Coronary artery (tissue), 2 donors: ENCODE results near the gene LANCL3.
"Not testable (repeated sequence)": the region's sequence is repeated elsewhere in the genome, so short reads cannot be mapped to it uniquely, and the experiment has no call there.

Experiments
- DNase-seq: peaks from one replicate; pipeline ENCODE4 v3.0.0-alpha.2; 2017; ENCODE audit warnings: low spot score
- H3K27ac ChIP-seq, 2 donors: fragments of 200-600 bp; sonication (generic); one replicate each; pipeline ENCODE4 v1.5.1; 2016 to 2019
- H3K4me3 ChIP-seq: fragments of 200-600 bp; sonication (generic); 2 replicates; pipeline ENCODE4 v1.5.1; 2016; ENCODE audit warnings: mild to moderate bottlenecking, moderate library complexity
- TF ChIP-seq, protein P1 (sequence below): fragments of 200-600 bp; sonication (generic); IDR thresholded peaks from one replicate; pipeline ENCODE4 v1.5.1; 2019; ENCODE audit warnings: antibody characterized with exemption

The LANCL3 gene

DNA sequence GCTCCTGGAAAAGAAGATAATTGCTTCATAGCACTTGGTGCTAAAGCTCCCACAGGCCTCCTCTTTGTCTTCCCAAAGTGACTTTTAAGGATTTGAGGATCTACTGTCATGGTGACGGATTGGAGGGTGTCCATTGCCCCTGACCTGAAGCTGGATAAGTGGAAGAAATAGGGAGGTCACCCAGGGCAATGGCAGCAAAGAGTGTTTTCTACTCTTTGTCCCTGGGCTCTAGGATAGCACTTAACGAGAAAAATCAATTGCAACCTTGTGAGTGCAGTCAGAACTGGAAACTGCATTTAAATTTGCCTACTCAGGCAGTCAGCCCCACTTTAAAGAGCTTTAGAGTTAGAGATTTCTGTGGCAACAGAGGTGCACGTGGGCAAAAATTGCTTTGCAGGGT is 70.4 kb downstream of the LANCL3 start:
- no peak for DNase-seq
- TF ChIP-seq, protein P1, sequence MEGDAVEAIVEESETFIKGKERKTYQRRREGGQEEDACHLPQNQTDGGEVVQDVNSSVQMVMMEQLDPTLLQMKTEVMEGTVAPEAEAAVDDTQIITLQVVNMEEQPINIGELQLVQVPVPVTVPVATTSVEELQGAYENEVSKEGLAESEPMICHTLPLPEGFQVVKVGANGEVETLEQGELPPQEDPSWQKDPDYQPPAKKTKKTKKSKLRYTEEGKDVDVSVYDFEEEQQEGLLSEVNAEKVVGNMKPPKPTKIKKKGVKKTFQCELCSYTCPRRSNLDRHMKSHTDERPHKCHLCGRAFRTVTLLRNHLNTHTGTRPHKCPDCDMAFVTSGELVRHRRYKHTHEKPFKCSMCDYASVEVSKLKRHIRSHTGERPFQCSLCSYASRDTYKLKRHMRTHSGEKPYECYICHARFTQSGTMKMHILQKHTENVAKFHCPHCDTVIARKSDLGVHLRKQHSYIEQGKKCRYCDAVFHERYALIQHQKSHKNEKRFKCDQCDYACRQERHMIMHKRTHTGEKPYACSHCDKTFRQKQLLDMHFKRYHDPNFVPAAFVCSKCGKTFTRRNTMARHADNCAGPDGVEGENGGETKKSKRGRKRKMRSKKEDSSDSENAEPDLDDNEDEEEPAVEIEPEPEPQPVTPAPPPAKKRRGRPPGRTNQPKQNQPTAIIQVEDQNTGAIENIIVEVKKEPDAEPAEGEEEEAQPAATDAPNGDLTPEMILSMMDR, result no peak
- Histone ChIP-seq H3K27ac (no peak overlapping the region), H3K4me3 (no peak overlapping the region)

DNA sequence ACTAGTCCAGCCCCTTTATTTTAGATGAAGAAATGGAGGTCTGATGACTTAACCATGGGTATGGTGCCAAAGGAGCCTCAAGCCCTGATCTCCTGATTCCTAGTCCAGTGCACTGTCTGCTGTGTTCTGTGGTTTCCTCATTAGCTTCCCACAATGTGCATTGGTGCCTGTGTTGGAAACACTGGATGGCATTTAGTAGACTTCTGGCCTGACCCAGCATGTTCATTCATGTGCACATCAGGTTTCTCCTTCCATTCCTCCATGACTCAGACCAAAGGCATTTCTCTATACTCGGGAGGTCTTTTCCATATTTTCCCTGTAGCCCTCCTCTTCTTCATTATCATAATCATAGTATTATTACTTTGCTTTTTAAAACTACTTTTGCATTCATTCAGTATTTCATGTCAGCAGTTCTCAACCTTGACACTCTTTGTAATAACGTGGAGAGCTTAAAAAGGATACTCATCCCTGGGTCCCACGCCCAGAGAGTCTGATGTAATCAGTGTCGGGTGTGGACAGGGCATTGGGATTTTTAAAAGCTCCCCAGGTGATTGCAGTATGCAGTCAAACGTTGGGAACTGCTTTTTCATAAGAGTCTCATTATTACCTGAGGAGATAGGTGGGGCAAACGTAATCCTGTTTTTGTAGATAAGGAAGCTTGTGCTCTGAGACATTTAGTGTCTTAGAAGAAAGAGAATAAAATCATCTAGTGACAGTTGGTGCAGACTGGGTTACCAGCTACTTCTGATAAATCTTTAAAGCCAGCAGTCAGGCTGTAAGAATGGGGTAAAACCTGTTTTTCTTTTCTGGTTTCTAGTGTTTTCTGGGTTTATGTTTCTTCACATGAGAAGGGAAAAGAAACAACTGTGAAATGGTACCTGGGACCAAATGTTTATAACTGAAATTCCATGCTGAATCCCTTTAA is 73.2 kb downstream of the LANCL3 start:
- DNase-seq, result no peak
- H3K27ac ChIP-seq, result no peak overlapping the region
- TF ChIP-seq, protein P1, result no peak
- H3K4me3 ChIP-seq, result no peak overlapping the region

DNA sequence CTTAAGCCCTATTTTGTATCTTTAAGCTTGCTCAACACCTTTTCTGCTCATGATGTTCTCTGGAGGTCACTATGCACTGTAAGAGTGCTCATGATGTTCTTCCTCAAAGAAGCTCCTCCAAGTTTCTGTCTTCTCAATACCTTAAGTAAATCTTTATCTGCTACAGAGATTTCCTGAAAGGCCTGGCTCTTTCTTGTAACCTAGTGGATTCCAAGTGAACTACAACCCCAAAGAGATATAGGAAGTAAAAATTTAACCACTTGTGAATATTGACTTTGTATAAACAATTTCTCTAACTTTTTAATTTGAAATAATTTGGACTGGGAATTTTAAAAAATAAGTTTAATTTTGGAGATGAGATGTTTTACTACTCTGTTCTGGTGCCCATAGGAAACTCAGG is 74.8 kb downstream of the LANCL3 start:
- TF ChIP-seq, protein P1, result no peak
- H3K4me3 ChIP-seq, result no peak overlapping the region
- no peak for DNase-seq
- H3K27ac ChIP-seq, result no peak overlapping the region

DNA sequence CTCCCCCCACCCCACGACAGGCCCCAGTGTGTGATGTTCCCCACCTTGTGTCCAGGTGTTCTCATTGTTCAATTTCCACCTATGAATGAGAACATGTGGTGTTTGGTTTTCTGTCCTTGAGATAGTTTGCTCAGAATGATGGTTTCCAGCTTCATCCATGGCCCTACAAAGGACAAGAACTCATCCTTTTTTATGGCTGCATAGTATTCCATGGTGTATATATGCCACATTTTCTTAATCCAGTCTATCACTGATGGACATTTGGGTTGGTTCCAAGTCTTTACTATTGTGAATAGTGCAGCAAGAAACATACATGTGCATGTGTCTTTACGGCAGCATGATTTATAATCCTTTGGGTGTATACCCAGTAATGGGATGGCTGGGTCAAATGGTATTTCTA is 79.4 kb downstream of the LANCL3 start:
- not testable (repeated sequence) for DNase-seq, H3K4me3 ChIP-seq, H3K27ac ChIP-seq

DNA sequence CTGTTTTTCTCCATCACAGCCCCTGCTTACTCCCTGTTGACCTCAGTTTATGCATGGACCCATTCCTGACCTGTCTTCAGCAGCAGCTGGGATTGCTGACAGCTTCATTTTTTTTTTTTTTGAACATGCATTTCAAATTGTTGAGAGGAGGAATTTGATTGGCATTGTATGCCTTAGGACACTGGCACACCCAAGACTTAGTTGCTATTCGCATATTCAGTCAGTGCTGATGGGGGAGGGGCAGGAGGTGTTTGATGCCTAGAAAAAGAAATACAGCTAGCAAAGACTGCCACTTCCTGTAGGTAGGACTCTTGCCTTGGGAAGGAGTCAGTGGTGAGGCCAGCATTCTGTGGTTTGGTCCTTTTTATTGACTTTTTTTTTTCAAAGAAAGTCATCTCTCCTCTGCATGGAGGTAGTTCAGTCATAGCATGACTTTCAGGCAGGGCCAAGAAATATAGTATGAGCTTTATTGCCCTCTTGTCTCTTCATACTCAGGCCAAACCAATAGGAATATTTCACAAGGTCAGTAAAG is 80.5 kb downstream of the LANCL3 start:
- no peak overlapping the region for H3K27ac ChIP-seq
- H3K4me3 ChIP-seq, result no peak overlapping the region
- no peak for DNase-seq
- TF ChIP-seq, protein P1, result no peak

DNA sequence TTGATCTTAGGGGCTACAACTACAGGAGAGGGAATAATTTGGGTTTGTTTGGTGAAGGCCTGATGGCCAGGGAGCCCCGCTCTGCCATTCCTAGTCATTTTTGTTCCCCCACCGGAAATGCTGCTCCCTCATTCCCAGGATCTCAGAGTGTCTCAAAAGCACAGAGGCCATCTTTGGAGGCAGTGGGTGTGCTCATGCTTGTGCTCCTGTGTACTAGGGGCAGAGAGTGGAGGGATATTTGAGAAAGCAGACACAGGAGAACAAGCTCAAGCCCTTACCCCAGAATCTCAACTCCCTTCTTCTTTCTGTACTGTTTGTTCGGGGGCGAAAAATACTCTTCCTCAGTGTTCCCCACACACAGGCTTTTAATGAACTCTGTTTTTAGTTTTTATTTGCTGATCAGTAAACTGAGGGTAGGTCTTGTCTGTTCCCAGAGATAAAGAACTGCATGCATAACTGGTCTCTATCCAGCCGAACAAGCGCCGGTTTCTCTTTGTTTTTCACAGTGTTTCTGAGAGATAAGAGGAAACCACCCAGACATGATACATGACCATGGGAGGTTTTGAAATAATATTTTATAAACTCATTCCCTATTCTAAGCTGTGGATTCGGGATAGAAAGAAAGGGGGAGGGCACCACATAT is 81.2 kb downstream of the LANCL3 start:
- Histone ChIP-seq H3K4me3 (no peak overlapping the region), H3K27ac (no peak overlapping the region)
- TF ChIP-seq, protein P1, result no peak
- no peak for DNase-seq

DNA sequence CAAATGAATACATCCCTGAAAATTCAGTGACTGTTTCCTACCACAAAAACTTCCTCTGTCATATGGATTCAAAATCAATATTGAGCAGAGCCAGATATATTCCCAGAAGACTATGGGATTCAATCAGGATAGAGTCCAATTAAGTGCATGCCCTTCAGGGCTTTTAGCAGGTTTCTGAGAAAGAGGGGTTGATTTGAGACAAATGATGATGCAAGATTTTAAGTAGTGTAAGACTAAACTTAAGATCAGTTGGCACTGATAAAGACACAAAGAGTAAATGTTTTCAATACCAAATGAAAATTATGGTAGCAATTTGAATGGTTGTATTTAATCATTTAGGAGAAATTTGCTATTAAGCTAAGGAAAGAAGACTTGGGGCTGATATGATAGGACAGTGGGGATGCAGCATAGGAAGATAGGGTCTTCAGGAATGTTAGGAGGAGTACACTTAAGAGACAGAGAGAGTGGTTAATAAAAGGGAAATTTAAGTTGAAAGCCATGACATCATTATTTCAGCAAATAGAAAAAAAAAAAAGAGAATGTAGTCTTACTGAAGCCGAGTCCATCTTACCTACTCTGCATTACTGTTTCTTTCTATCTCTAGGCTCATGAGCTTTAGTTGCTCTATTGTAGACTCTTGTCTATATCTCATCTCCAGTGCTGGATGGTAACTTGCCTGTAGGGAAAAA is 82.1 kb downstream of the LANCL3 start:
- Histone ChIP-seq H3K4me3 (no peak overlapping the region), H3K27ac (no peak overlapping the region)
- TF ChIP-seq, protein P1, result no peak
- no peak for DNase-seq
